Measurements from ENCODE around the gene TFAP2E.

Gene TFAP2E

DNA sequence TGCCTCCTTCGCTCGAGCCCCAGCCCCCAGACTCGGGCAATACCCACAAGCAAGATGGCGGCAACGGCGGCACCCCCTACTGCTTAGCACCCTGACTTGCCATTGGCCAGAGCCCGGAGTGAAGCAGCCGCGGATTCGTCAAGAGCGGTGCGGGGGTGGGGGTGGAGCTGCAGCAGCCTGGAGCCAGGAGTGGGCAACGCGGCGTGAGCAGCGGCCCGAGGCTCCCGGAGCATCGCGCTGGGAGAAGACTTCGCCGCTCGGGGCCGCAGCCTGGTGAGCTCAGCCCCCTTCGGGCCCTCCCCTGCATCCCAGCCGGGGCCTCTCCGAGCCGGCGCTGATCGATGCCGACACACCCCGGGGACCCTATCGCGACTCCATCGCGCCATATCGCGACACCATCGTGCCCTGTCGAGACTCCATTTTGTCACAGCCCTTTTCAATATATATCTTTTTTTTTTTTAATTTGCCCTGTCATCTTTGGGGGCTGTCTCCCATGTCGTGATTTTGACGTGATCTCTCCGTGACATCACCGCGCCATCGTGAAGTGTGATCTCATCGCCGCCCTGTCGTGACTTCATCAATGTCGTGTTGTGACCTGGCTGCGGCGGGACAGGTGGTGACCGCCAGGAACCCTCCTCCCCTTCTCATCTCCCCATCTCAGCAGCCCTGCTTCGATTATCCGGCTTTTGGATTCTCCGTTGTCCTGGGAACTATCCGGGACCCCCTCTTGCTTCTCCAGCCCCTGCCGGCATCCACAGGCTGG is 15.3 kb upstream of the TFAP2E start, which contains the start of gene NCDN:
Gene NCDN, plus strand, starts transcription at position 189 of the 763 bp plus-strand sequence. Its CDS starts 392 bp downstream, at position 581.
- DNase-seq = peak; percentile 99

GRCh38 chr1:35558374-35559316 is 14.5 kb upstream of the TFAP2E start:
- peak in 1 of 2 experiments; percentile 40 for DNase-seq

GRCh38 chr1:35559317-35559944 is 13.7 kb upstream of the TFAP2E start:
- DNase-seq = no peak

GRCh38 chr1:35560256-35561225 is 12.6 kb upstream of the TFAP2E start:
- DNase-seq = peak; percentile 30 to 42

- no peak for DNase-seq
These were observed 11.7 kb upstream of the TFAP2E start for GRCh38 chr1:35561297-35561971.

DNA sequence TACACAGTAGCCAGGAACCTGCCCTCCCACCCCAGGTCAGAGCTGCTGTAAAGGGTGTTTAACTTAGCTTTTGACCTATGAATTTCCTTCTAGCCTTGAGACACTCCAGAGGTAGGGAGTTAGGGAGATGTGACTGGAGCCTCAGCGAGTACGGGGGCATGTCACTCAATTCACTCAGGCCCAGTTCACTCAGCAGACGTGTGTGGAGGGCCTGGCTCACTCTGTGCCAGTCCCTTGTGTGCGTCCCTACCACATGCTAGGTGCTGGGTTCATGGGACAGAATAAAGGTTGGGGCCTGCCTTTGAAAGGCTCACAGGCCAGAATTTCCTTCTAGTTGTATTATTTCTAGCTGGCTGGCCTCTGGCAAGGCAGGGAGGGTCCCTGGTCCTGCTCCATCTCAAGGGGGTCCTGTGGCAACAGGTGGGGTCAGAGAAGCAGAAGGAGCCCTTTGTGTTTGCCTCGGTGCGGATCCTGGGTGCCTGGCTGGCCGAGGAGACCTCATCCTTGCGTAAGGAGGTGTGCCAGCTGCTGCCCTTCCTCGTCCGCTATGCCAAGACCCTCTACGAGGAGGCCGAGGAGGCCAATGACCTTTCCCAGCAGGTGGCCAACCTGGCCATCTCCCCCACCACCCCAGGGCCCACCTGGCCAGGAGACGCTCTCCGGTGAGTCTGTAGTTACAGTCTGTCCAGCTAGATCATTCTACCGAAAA is 11.0 kb upstream of the TFAP2E start:
- DNase-seq = no peak

- no peak for DNase-seq
These were observed 9.9 kb upstream of the TFAP2E start for GRCh38 chr1:35563166-35563565.

GRCh38 chr1:35564037-35564883 is 8.9 kb upstream of the TFAP2E start:
- peak; percentile 78 to 86 for DNase-seq

DNA sequence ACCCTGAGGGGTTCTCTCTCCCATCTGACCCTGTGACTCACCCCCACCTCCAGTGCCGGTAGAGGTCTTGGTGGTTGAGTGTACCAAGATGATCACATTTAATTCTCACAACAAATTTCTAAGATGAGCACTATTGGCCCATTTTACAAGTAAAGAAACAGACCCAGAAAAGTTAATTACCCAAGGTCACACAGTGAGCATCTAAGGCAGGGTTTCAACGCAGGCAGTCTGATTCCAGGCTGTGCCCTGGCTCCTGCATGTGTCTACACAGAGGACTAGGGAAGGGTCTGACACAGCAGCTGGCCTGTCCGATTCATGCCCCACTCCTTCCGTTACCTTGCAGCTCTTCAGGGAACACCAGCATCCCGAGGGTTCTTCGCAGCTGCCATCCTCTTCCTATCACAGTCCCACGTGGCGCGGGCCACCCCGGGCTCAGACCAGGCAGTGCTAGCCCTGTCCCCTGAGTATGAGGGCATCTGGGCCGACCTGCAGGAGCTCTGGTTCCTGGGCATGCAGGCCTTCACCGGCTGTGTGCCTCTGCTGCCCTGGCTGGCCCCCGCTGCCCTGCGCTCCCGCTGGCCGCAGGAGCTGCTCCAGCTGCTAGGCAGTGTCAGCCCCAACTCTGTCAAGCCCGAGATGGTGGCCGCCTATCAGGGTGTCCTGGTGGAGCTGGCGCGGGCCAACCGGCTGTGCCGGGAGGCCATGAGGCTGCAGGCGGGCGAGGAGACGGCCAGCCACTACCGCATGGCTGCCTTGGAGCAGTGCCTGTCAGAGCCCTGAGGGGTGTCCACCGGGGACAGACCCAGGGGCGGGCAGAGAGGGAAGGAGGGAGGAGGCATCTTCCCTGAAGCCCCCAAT is 8.0 kb upstream of the TFAP2E start:
- no peak for DNase-seq

DNA sequence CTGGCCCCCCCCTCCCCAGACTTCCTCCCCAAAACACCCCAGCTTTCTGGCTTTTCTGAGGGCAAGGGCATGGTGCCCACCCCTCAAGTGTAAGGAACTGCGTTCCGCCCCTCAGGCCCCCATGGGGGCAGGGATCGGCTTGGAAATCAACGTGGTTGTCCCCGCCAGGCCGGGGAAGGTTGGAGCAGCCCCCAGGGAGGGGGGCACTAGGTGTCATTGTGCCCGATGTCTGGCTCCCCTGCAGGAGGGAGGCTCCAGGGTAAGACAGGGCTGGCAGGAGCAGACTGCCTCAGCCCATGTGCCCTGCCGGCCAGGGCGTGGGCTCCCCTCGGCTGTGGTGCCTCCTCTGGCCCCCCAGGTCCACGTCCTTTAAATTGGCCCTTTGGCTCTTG is 7.4 kb upstream of the TFAP2E start:
- DNase-seq = no peak

DNA sequence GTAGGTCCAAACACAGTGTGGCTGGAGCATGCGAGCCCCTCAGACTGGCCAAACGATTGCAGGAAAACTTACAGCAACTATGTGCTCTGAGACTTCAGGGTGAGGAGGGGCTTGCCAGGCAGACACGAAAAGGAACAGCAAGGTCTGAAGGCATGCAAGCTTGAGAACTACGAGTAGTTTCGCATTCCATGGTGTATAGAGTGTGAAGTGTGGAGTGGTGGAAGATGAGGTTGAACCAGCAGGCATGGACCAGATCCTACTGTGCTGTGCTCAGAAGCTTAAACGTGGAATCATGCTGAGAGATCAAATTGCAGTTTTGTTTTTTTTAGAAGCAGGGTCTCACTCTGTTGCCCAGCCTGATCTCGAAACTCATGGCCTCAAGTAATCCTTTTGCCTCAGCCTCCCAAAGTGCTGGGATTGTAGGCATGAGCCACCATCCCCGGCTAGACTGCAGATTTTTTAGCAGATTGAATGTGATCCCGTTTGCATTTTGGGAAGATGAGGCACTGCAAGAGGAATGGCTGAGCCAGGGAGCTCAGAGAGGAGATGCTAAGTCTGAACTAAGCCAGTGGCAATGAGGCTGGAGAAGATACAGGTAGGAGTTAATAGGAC is 5.1 kb upstream of the TFAP2E start:
- no peak for DNase-seq

- peak; percentile 73 to 74 for DNase-seq
These were observed 4.1 kb upstream of the TFAP2E start for GRCh38 chr1:35568975-35569395.

DNA sequence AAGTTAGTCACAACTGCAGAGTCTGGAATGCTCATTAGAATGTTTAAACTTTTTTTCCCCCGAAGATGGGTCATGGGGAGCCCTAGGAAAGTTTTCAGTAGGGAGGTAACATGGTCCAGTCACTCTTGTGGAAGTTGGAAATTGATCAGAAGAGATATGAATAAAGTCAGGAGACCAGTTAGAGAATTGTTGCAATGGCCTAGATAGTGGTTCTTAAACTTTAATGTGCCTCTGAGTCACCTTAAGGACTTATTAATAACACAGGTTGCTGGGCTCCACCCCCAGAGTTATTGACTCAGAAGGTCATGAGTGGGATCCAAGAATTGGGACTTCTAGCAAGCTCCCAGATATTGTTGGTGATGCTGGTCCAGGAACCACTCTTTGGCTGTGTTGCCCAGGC is 3.2 kb upstream of the TFAP2E start:
- no peak for DNase-seq

GRCh38 chr1:35570589-35571137 is 2.5 kb upstream of the TFAP2E start:
- DNase-seq = no peak

DNA sequence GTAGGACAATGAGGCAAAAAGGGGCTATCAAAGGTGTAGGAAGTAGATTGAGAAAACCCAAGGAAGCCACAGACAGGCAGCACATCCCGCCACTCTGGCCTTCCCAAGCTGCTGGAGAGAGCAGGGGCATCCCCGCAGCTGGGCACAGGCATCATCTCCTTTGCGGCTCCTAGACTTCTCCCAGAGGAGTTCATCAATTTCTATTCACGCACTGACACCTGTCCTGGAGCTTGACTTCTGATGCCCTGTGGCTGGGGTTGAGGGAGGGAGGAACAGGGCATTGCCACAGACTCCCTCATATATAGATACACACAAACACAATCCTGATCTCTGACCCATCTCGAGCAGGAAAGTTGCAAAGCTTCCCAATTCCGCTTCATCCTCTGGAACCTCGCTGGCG is 1.9 kb upstream of the TFAP2E start:
- DNase-seq = no peak

- DNase-seq = no peak
These were observed 818 bp upstream of the TFAP2E start for GRCh38 chr1:35572296-35572695.

DNA sequence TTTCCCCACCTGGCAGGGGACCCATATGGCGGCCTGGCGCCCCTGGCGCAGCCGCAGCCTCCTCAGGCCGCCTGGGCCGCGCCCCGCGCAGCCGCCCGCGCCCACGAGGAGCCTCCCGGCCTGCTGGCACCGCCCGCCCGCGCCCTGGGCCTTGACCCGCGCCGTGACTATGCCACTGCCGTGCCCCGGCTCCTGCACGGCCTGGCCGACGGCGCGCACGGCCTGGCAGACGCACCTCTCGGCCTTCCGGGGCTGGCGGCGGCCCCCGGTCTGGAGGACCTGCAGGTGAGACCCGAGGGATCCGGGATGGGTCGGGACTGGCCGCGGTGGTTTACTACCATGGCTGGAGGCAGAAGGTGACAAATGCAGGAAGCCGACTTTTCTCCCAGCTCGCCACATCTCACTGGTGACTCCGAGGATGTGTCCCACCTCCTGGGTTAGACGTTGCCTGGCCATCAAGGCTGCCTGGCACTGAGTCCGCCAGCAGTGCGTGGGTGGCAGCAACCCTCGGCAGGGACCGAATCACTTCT is 1.1 kb downstream of the TFAP2E start:
- DNase-seq = no peak
